DND-41 (cell line): ENCODE data around the gene ERMAP.
A peak's percentile ranks its signal among the peaks of the same experiment; 100 is the strongest.
"Not testable (repeated sequence)": the region's sequence is repeated elsewhere in the genome, so short reads cannot be mapped to it uniquely, and the experiment has no call there.

Source experiments
- ATAC-seq: fragments of 200-7000 bp; cut with Tn5 transposase; 3 replicates; pipeline ENCODE4 v1.9.1; 2021; ENCODE audit warnings: low read depth; ENCODE audit not compliant: insufficient read depth
- DNase-seq: peaks from one replicate; pipeline ENCODE4 v3.0.0-alpha.2; 2020
- H2AFZ ChIP-seq: 2 replicates; pipeline ENCODE4 v1.6.0; 2012; ENCODE audit warnings: low read depth, low read length
- H3K27ac ChIP-seq: 2 replicates; pipeline ENCODE4 v1.5.1; 2012; ENCODE audit warnings: low read length, inconsistent platforms
- H3K27me3 ChIP-seq: fragments of 200-600 bp; sonication (generic); 2 replicates; pipeline ENCODE4 v1.6.0; 2012; ENCODE audit warnings: low read length, mild to moderate bottlenecking, inconsistent platforms; ENCODE audit not compliant: insufficient read depth, poor library complexity
- H3K36me3 ChIP-seq: 2 replicates; pipeline ENCODE4 v1.5.1; 2012; ENCODE audit warnings: low read length, inconsistent platforms; ENCODE audit not compliant: insufficient read depth
- H3K4me1 ChIP-seq: 2 replicates; pipeline ENCODE4 v1.5.1; 2012; ENCODE audit warnings: mild to moderate bottlenecking, low read length; ENCODE audit not compliant: insufficient read depth
- H3K4me2 ChIP-seq: 2 replicates; pipeline ENCODE4 v1.6.0; 2012; ENCODE audit warnings: mild to moderate bottlenecking, moderate library complexity, low read length, inconsistent platforms; ENCODE audit not compliant: insufficient read depth
- H3K4me3 ChIP-seq, 2 experiments: fragments of 200-600 bp in 1 of 2; shearing (Covaris generic) in 1 of 2; 2 replicates each; pipeline ENCODE4 v1.5.1; 2012 to 2016; ENCODE audit warnings: inconsistent platforms in 2 of 2, low read length in 2 of 2, mild to moderate bottlenecking in 2 of 2, low read depth in 1 of 2, moderate library complexity in 1 of 2
- H3K79me2 ChIP-seq: 2 replicates; pipeline ENCODE4 v1.6.0; 2012; ENCODE audit warnings: low read length, inconsistent platforms; ENCODE audit not compliant: insufficient read depth
- H3K9ac ChIP-seq: 2 replicates; pipeline ENCODE4 v1.6.0; 2012; ENCODE audit warnings: low read depth, mild to moderate bottlenecking, inconsistent platforms, low read length, moderate library complexity
- H3K9me3 ChIP-seq: 2 replicates; pipeline ENCODE4 v1.5.1; 2012; ENCODE audit warnings: low read length, moderate library complexity, mild to moderate bottlenecking, inconsistent platforms; ENCODE audit not compliant: insufficient read depth, severe bottlenecking
- H4K20me1 ChIP-seq: 2 replicates; pipeline ENCODE4 v1.6.0; 2012; ENCODE audit warnings: low read length; ENCODE audit not compliant: insufficient read depth
- EZH2 ChIP-seq: IDR thresholded peaks from 3 replicates; pipeline ENCODE4 v1.6.1; 2012; ENCODE audit warnings: borderline replicate concordance, low read depth, mild to moderate bottlenecking, moderate library complexity, low read length, inconsistent platforms; ENCODE audit not compliant: severe bottlenecking
- TF ChIP-seq, protein P1 (sequence below): IDR thresholded peaks from 2 replicates; pipeline ENCODE4 v1.5.1; 2012; ENCODE audit warnings: borderline replicate concordance, low read length, moderate library complexity, mild to moderate bottlenecking; ENCODE audit not compliant: poor library complexity, severe bottlenecking; ENCODE audit errors: extremely low read depth

The ERMAP gene

DNA sequence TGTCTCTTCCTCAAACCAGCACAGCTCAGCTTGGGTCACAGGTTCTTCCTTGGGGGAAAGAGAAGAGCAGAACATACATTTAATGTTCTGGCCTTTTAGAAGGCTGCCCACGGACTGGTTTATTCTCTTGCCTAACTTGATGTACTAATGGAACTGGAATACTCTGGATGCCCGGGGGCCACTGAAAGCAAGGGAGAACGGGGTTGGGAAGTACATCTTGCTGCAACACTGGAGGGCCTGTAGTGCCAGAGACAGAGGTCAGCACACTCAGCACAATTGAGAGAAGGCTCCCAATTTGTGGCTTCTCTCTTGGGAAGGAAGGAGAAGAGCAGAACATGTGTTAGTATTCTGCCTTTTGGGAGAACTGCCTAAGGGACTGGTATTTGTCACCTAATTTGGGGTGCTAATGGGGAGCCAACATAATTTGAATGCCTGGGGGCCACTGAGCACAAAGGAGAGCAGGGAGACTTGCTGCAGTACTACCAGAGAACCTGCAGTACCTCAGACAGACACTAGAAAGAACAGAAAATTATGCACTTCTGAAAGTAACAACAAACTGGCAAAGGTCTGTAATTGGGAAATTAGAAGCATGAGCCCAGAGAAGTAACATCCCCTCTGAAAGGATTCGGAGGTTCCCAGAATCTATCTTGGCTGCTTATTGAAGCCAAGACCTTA is 43.6 kb downstream of the ERMAP start:
- Histone ChIP-seq H3K27ac (no peak overlapping the region), H3K36me3 (no peaks in the 10 kb centered on the region), H3K27me3 (no peaks in the 10 kb centered on the region), H2AFZ (no peak overlapping the region), H3K4me3 (no peak overlapping the region), H3K9me3 (no peaks in the 10 kb centered on the region), H3K9ac (no peak overlapping the region), H4K20me1 (no peaks in the 10 kb centered on the region), H3K4me1 (no peaks in the 10 kb centered on the region), H3K79me2 (no peaks in the 10 kb centered on the region), H3K4me2 (no peak overlapping the region)
- ATAC-seq (no peak), DNase-seq (no peak)
- TF ChIP-seq, protein P1, sequence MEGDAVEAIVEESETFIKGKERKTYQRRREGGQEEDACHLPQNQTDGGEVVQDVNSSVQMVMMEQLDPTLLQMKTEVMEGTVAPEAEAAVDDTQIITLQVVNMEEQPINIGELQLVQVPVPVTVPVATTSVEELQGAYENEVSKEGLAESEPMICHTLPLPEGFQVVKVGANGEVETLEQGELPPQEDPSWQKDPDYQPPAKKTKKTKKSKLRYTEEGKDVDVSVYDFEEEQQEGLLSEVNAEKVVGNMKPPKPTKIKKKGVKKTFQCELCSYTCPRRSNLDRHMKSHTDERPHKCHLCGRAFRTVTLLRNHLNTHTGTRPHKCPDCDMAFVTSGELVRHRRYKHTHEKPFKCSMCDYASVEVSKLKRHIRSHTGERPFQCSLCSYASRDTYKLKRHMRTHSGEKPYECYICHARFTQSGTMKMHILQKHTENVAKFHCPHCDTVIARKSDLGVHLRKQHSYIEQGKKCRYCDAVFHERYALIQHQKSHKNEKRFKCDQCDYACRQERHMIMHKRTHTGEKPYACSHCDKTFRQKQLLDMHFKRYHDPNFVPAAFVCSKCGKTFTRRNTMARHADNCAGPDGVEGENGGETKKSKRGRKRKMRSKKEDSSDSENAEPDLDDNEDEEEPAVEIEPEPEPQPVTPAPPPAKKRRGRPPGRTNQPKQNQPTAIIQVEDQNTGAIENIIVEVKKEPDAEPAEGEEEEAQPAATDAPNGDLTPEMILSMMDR = peak; percentile 14
- no peak for TF ChIP-seq EZH2

DNA sequence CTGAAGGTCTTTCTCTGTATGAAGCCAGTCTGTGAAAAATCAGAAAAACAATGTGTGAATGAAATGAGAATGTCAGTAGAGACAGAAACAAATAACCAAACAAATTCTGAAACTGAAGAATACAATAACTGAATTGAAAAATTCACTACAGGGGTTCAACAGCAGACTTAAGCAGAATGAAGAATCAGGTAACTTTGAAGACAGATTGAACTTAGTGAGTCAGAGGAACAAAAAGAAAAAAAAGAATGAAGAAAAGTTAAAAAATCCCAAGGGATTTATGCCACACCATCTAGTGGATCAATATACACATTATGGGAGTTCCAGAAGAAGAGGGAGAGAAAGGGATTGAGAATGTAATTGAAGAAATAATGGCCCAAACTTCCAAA is 44.1 kb downstream of the ERMAP start:
- H3K4me2 ChIP-seq = no peak overlapping the region
- no peak overlapping the region for H3K27ac ChIP-seq
- TF ChIP-seq EZH2 = no peak
- TF ChIP-seq, protein P1 = no peak
- H3K4me3 ChIP-seq = no peak overlapping the region
- DNase-seq = no peak
- no peaks in the 10 kb centered on the region for H3K9me3 ChIP-seq
- H3K36me3 ChIP-seq = no peaks in the 10 kb centered on the region
- no peaks in the 10 kb centered on the region for H3K4me1 ChIP-seq
- H4K20me1 ChIP-seq = no peaks in the 10 kb centered on the region
- no peak overlapping the region for H3K9ac ChIP-seq
- ATAC-seq = no peak
- H2AFZ ChIP-seq = no peak overlapping the region
- H3K27me3 ChIP-seq = no peaks in the 10 kb centered on the region
- H3K79me2 ChIP-seq = no peaks in the 10 kb centered on the region

GRCh38 chr1:42866549-42866948 is 49.6 kb downstream of the ERMAP start:
- no peak overlapping the region for H2AFZ ChIP-seq
- H3K4me1 ChIP-seq = no peaks in the 10 kb centered on the region
- H3K9me3 ChIP-seq = no peaks in the 10 kb centered on the region
- H3K9ac ChIP-seq = no peak overlapping the region
- H3K79me2 ChIP-seq = no peaks in the 10 kb centered on the region
- H4K20me1 ChIP-seq = no peaks in the 10 kb centered on the region
- no peak for ATAC-seq
- H3K4me3 ChIP-seq = no peak overlapping the region
- no peak overlapping the region for H3K27ac ChIP-seq
- TF ChIP-seq, protein P1 = no peak
- TF ChIP-seq EZH2 = no peak
- no peak overlapping the region for H3K4me2 ChIP-seq
- H3K27me3 ChIP-seq = peaks cover 3% of the 10 kb centered on the region
- no peak for DNase-seq
- H3K36me3 ChIP-seq = no peaks in the 10 kb centered on the region

- not testable (repeated sequence) for H3K9me3 ChIP-seq, H3K4me2 ChIP-seq, ATAC-seq, H4K20me1 ChIP-seq, H3K27me3 ChIP-seq, H3K4me1 ChIP-seq, H3K4me3 ChIP-seq, H3K9ac ChIP-seq, DNase-seq, H3K27ac ChIP-seq, H3K79me2 ChIP-seq, H3K36me3 ChIP-seq, H2AFZ ChIP-seq
Measured at GRCh38 chr1:42868466-42868865, 51.5 kb downstream of the ERMAP start.

- H3K4me1 ChIP-seq, H3K79me2 ChIP-seq, H2AFZ ChIP-seq, DNase-seq, ATAC-seq, H3K4me2 ChIP-seq, H3K36me3 ChIP-seq, H3K27me3 ChIP-seq, H3K9ac ChIP-seq, H3K27ac ChIP-seq, H4K20me1 ChIP-seq, H3K9me3 ChIP-seq, H3K4me3 ChIP-seq: not testable (repeated sequence)
Measured at GRCh38 chr1:42869254-42869653, 52.3 kb downstream of the ERMAP start.

- not testable (repeated sequence) for H3K4me3 ChIP-seq, H3K27ac ChIP-seq, H3K4me1 ChIP-seq, H2AFZ ChIP-seq, ATAC-seq, H3K9me3 ChIP-seq, H3K79me2 ChIP-seq, H4K20me1 ChIP-seq, H3K9ac ChIP-seq, H3K36me3 ChIP-seq, DNase-seq, H3K4me2 ChIP-seq, H3K27me3 ChIP-seq
Measured at GRCh38 chr1:42869751-42870150, 52.8 kb downstream of the ERMAP start.
